ENCODE measurements around the gene DACH2. TPM values are rescaled to one million over a fixed set of nuclear protein-coding genes. Genes with fewer than 3 reads are reported as not detected.

Gene DACH2
- total RNA-seq, 1 experiment from 2014 or later, result not detected

- in situ Hi-C loops (cut with HindIII; ENCODE audit: low pct_unique_long_range_greater_than_20kb, low sequenced_read_pairs), result no loop called here
- no peak for DNase-seq (ENCODE audit: low read depth)
These were observed 89.2 kb downstream of the DACH2 start for GRCh38 chrX:86237482-86237881.

DNA sequence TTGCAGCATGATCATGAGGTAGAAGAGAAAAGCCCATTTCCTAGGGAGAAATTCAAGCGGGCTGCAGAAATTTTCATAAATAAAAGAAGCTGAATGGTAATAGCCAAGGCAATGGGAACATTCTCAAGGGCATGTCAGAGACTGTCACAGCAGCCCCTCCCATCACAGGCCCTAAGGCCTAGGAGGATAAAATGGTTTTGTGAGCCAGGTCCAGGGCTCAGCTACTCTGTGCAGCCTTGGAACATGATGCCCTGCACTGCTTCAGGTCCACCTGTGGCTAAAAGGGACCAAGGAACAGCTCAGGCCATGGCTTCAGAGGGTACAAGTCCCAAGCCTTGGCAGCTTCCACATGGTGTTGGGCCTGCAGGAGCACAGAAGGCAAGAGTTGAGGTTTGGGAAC lies 93.3 kb downstream of the DACH2 start:
- no peak for DNase-seq (ENCODE audit: low read depth)
- in situ Hi-C loops (cut with HindIII; ENCODE audit: low pct_unique_long_range_greater_than_20kb, low sequenced_read_pairs), result no loop called here

- in situ Hi-C loops (cut with HindIII; ENCODE audit: low pct_unique_long_range_greater_than_20kb, low sequenced_read_pairs), result no loop called here
- no peak for DNase-seq (ENCODE audit: low read depth)
These were observed 115.3 kb downstream of the DACH2 start for GRCh38 chrX:86263526-86263925.

- no peak for DNase-seq (ENCODE audit: low read depth)
- in situ Hi-C loops (cut with HindIII; ENCODE audit: low pct_unique_long_range_greater_than_20kb, low sequenced_read_pairs), result no loop called here
These were observed 147.0 kb downstream of the DACH2 start for GRCh38 chrX:86295293-86295692.

GRCh38 chrX:86322913-86323312 lies 174.7 kb downstream of the DACH2 start:
- DNase-seq (ENCODE audit: low read depth), result no peak
- in situ Hi-C loops (cut with HindIII; ENCODE audit: low pct_unique_long_range_greater_than_20kb, low sequenced_read_pairs), result no loop called here

- no peak for DNase-seq (ENCODE audit: low read depth)
- in situ Hi-C loops (cut with HindIII; ENCODE audit: low pct_unique_long_range_greater_than_20kb, low sequenced_read_pairs), result no loop called here
These were observed 180.9 kb downstream of the DACH2 start for GRCh38 chrX:86329174-86329573.

DNA sequence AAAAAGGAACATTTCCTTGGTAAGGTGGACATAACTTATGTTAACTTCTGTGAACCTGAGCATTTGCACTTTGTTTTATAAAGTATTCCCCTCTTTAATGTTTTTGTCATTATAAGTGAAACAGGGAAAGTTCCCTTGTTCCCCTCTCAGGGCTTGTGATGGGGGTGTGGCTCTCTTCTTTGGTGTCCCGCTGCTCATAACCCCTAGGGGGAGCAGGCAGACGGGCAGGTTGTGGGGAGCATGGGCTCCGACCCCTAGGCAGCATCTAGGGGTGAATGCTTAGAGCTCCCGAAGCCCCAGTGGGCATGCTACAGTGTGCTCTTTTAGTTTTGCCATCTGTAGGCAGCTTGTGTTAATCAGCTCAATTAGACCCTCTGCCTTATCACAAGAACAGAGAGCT lies 200.4 kb downstream of the DACH2 start:
- no peak for DNase-seq (ENCODE audit: low read depth)

DNA sequence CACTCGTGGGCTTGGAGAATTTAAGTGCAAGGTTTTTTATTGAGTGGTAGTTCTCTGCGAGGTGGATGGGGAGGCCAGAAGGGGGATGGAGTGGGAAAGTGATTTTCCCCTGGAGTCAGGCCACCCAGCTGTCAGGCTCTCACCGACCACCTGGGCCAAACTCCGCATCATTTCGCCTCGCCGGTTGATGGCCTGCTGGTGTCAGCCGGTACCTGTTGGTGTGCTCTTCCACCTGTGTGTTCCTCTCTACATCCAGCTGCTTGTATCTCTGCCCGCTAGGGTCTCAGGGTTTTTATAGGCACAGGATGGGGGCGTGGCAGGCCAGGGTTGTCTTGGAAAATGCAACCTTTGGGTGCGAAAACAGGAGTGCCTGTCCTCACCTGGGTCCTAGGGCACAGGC lies 200.9 kb downstream of the DACH2 start:
- in situ Hi-C loops (cut with HindIII; ENCODE audit: low pct_unique_long_range_greater_than_20kb, low sequenced_read_pairs), result no loop called here
- DNase-seq (ENCODE audit: low read depth), result no peak

More for the DNA sequence above, 200.4 kb downstream of the DACH2 start:
- in situ Hi-C loops (cut with HindIII; ENCODE audit: low pct_unique_long_range_greater_than_20kb, low sequenced_read_pairs), result no loop called here

DNA sequence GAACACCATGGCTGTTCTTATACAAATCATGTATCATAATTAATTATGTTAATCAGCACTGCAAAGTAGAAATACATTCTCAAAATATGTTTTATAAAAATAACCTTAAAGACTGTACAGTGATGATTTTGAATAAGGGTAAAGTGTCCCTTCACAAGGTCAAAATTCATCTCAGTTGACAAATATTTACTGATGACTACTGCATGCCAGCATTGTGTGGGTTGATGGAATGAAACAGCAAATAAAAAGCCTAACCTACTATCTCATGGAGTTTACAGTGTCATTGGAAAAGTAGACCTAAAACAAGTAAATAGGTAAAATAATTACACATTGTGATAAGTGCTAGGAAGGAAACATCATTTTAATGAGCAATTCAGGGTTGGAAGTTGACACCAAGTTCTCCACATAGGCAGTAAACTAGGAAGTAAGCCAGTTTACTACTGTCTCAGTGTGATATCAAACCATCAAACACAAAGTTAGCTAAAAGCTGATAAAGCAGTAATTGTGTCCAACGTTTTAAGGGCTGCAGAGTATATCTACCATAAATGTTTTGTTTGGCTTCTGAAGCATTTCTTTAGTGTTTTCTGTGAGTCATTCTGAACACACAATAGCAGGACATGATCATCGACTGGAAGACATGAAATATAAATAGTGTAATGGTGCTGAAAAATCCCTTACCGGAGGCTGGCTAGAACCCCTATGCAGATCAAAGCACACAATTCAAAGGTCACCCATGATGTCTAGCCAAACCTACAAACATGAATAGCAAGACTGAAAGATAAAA lies 221.8 kb downstream of the DACH2 start:
- in situ Hi-C loops (cut with HindIII; ENCODE audit: low pct_unique_long_range_greater_than_20kb, low sequenced_read_pairs), result no loop called here
- DNase-seq (ENCODE audit: low read depth), result no peak

GRCh38 chrX:86370927-86371326 lies 222.7 kb downstream of the DACH2 start:
- DNase-seq (ENCODE audit: low read depth), result no peak
- in situ Hi-C loops (cut with HindIII; ENCODE audit: low pct_unique_long_range_greater_than_20kb, low sequenced_read_pairs), result no loop called here

GRCh38 chrX:86379209-86379608 lies 231.0 kb downstream of the DACH2 start:
- no peak for DNase-seq (ENCODE audit: low read depth)
- in situ Hi-C loops (cut with HindIII; ENCODE audit: low pct_unique_long_range_greater_than_20kb, low sequenced_read_pairs), result no loop called here

DNA sequence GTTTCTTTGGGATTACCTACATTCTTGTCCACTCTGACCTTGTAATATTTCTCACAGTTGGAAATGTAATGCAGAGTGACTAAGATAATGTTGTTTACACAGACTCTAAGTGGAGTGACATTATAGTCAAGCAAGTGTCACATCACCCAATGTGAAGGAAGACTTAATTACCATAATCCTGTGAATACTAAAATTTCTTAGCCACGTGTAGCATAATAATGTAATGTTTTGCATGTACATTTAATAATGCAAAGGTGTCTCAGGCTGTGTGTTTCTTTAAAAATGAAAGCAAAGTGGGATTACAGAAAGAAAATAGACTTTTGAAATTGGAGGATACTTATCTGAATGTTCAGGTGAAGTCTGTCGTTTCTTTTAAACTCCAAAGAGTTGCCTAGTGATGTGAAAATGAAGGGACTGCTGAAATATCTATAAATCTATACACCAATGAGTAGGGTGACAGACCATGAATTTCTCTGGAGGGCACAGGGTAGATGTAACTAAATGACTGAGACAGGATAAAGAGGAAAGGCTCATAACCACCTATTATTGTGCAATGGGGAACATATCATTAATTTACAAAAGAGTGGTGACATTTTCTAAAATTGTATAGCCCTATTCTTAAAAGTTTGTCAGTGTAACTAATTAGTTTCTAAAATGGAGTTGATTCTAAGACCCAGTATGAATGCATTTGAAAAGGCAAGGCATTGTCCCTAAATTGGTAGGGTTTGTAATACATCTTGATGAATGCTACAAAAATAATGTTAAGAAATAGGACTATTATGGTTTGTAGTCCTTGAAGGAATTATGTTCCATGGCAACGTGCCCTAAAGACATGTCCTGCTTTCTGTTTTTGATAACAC lies 235.7 kb downstream of the DACH2 start:
- in situ Hi-C loops (cut with HindIII; ENCODE audit: low pct_unique_long_range_greater_than_20kb, low sequenced_read_pairs), result no loop called here
- no peak for DNase-seq (ENCODE audit: low read depth)

DNA sequence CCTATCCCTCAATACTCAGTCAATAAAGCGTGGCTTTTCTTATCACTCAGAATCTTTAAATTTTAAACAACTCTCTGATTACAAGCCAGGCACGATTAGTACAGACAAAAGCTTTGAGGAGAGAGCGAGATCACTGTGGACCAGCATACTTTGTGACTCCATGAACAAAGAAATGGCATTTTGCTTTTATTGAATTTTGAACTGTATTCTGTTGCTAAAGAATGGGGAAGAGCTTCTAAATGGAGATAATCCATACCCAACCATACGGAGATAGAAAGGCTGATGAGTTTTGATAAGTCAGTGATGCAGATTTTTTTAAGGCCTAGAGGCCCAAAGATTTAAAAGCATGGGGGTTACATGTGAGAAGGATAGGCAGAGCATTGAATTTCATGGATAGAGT lies 259.1 kb downstream of the DACH2 start:
- in situ Hi-C loops (cut with HindIII; ENCODE audit: low pct_unique_long_range_greater_than_20kb, low sequenced_read_pairs), result no loop called here
- no peak for DNase-seq (ENCODE audit: low read depth)

- DNase-seq (ENCODE audit: low read depth), result no peak
- in situ Hi-C loops (cut with HindIII; ENCODE audit: low pct_unique_long_range_greater_than_20kb, low sequenced_read_pairs), result no loop called here
These were observed 273.5 kb downstream of the DACH2 start for GRCh38 chrX:86421771-86422170.

- in situ Hi-C loops (cut with HindIII; ENCODE audit: low pct_unique_long_range_greater_than_20kb, low sequenced_read_pairs), result no loop called here
- DNase-seq (ENCODE audit: low read depth), result no peak
These were observed 287.9 kb downstream of the DACH2 start for GRCh38 chrX:86436116-86436515.

DNA sequence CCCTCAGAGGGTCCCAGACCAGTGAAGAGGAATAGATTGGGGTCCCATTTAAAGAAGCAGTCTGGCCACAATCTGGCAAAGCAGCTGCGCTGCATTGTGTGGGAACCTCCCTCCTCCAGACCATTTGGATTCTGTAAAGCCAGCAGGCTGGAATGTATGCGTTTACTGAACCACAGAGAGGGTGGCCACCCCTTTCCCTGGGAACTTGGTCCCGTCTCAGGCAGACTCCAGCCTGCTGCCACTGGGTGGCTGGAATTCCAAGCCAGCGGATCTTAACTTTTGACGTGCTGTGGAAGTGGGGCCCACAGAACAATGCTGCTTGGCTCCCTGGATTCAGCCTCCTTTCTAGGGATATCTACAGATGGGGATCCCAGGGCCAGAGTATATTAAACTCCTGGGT lies 307.2 kb downstream of the DACH2 start:
- in situ Hi-C loops (cut with HindIII; ENCODE audit: low pct_unique_long_range_greater_than_20kb, low sequenced_read_pairs), result no loop called here
- no peak for DNase-seq (ENCODE audit: low read depth)

DNA sequence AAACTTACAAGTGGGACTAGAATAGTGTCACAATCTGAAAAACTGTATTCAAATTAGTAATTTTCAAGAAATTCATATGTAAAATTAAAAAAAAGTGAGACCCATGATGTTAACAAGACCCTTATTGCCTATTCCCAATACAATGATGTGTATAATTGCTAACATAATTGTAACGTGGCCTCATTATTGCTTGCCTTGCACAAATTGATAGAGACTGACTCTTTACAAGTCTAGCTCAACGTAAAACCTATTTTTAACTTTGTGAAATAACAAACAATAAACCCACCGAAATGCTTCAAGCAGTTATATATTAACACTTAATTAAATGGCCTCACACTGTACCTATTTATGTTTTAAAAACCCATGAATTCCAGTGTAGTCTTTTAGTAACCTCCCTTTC lies 312.5 kb downstream of the DACH2 start:
- in situ Hi-C loops (cut with HindIII; ENCODE audit: low pct_unique_long_range_greater_than_20kb, low sequenced_read_pairs), result no loop called here
- no peak for DNase-seq (ENCODE audit: low read depth)

DNA sequence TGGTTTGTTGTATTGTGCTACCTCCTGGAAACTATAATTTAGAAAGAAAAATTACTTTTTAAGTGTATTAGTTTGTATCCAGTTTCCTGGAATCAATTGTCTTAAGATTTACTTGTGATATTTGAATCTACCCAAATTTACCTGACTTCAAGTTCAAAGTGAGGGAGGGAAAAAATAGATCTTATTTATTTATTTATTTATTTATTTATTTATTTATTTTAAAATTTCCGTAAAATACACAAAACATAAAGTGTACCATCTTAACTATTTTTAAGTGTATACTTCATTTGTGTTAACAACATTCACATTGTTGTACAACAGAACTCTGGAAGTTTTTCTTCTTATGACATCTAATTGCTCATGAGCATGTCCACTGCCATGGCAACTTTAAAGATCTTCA lies 356.0 kb downstream of the DACH2 start:
- no peak for DNase-seq (ENCODE audit: low read depth)
- in situ Hi-C loops (cut with HindIII; ENCODE audit: low pct_unique_long_range_greater_than_20kb, low sequenced_read_pairs), result no loop called here

- in situ Hi-C loops (cut with HindIII; ENCODE audit: low pct_unique_long_range_greater_than_20kb, low sequenced_read_pairs), result no loop called here
- DNase-seq (ENCODE audit: low read depth), result no peak
These were observed 359.1 kb downstream of the DACH2 start for GRCh38 chrX:86507331-86507730.

- DNase-seq (ENCODE audit: low read depth), result no peak
- in situ Hi-C loops (cut with HindIII; ENCODE audit: low pct_unique_long_range_greater_than_20kb, low sequenced_read_pairs), result no loop called here
These were observed 431.5 kb downstream of the DACH2 start for GRCh38 chrX:86579777-86580176.
